GM12865 (cell line): ENCODE measurements around the gene PHF21B.

ENCODE experiments used
- DNase-seq: peaks from one replicate; pipeline ENCODE4 v3.0.0; 2010; ENCODE audit warnings: low read depth
- H3K4me3 ChIP-seq: 2 replicates; pipeline ENCODE4 v1.5.1; 2011; ENCODE audit warnings: mild to moderate bottlenecking, low read depth, low read length, control low read depth
- CTCF ChIP-seq: IDR thresholded peaks from 2 replicates; pipeline ENCODE4 v1.5.1; 2011; ENCODE audit warnings: low read length, control low read depth, low read depth, inconsistent platforms; ENCODE audit not compliant: insufficient read depth; ENCODE audit errors: missing control alignments

The PHF21B gene

GRCh38 chr22:44840611-44841322 is 169.0 kb downstream of the PHF21B start:
- no peak for DNase-seq
- TF ChIP-seq CTCF: no peak
- no peak overlapping the region for H3K4me3 ChIP-seq

GRCh38 chr22:44839721-44840120 is 170.1 kb downstream of the PHF21B start:
- H3K4me3 ChIP-seq: no peak overlapping the region
- TF ChIP-seq CTCF: no peak
- DNase-seq: no peak

- DNase-seq: no peak
- TF ChIP-seq CTCF: no peak
- H3K4me3 ChIP-seq: no peak overlapping the region
These were observed 170.7 kb downstream of the PHF21B start for GRCh38 chr22:44839061-44839460.

GRCh38 chr22:44838316-44839016 is 171.3 kb downstream of the PHF21B start:
- no peak for TF ChIP-seq CTCF
- DNase-seq: no peak
- no peak overlapping the region for H3K4me3 ChIP-seq

- peak; percentile 11 for DNase-seq
- H3K4me3 ChIP-seq: no peak overlapping the region
- no peak for TF ChIP-seq CTCF
These were observed 172.3 kb downstream of the PHF21B start for GRCh38 chr22:44837481-44837880.

- TF ChIP-seq CTCF: no peak
- DNase-seq: no peak
- no peak overlapping the region for H3K4me3 ChIP-seq
These were observed 175.7 kb downstream of the PHF21B start for GRCh38 chr22:44834065-44834464.

GRCh38 chr22:44831885-44832284 is 177.9 kb downstream of the PHF21B start:
- H3K4me3 ChIP-seq: no peak overlapping the region
- no peak for TF ChIP-seq CTCF
- no peak for DNase-seq
